ENCODE measurements around the gene MPST.
"Not testable (repeated sequence)": the region's sequence is repeated elsewhere in the genome, so short reads cannot be mapped to it uniquely, and the experiment has no call there.

MPST gene

GRCh38 chr22:36988075-36988832 is 31.3 kb upstream of the MPST start:
- TF ChIP-seq, protein P1, sequence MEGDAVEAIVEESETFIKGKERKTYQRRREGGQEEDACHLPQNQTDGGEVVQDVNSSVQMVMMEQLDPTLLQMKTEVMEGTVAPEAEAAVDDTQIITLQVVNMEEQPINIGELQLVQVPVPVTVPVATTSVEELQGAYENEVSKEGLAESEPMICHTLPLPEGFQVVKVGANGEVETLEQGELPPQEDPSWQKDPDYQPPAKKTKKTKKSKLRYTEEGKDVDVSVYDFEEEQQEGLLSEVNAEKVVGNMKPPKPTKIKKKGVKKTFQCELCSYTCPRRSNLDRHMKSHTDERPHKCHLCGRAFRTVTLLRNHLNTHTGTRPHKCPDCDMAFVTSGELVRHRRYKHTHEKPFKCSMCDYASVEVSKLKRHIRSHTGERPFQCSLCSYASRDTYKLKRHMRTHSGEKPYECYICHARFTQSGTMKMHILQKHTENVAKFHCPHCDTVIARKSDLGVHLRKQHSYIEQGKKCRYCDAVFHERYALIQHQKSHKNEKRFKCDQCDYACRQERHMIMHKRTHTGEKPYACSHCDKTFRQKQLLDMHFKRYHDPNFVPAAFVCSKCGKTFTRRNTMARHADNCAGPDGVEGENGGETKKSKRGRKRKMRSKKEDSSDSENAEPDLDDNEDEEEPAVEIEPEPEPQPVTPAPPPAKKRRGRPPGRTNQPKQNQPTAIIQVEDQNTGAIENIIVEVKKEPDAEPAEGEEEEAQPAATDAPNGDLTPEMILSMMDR (conservative IDR thresholded peaks at IDR 0.05; ENCODE audit: low read depth): no peak
- POLR2A ChIA-PET (ENCODE audit: low non-redundant PET): no interaction called here
- no peak overlapping the region for H3K27ac ChIP-seq
- no peak for DNase-seq (ENCODE audit: low spot score)
- CTCF ChIA-PET: no interaction called here

GRCh38 chr22:36989012-36989411 is 30.5 kb upstream of the MPST start:
- POLR2A ChIA-PET (ENCODE audit: low non-redundant PET); DNase-seq (ENCODE audit: low spot score); H3K27ac ChIP-seq; CTCF ChIA-PET: not testable (repeated sequence)

DNA sequence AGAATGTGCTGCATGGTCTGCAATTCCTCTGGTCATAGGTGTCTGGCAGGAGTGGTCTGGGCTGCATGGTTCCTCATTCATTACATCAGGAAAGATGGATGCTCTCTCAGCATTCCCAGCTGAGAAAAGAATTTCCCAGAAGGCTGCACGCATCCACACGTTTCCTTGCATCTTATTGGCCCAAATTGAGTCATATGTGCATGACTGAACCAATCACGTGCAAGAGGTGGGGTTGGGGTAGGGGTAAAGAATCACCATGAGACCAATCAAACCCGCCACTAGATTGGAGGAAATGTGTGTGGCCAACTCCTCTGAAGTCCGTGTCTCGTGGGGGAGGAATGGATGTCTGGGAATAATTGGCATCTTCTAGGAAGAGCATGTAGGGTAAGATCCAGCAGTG is 29.1 kb upstream of the MPST start:
- ChIA-PET POLR2A (ENCODE audit: low non-redundant PET) (no interaction called here), CTCF (no interaction called here)
- TF ChIP-seq, protein P1 (conservative IDR thresholded peaks at IDR 0.05; ENCODE audit: low read depth): no peak
- no peak overlapping the region for H3K27ac ChIP-seq
- no peak for DNase-seq (ENCODE audit: low spot score)

DNA sequence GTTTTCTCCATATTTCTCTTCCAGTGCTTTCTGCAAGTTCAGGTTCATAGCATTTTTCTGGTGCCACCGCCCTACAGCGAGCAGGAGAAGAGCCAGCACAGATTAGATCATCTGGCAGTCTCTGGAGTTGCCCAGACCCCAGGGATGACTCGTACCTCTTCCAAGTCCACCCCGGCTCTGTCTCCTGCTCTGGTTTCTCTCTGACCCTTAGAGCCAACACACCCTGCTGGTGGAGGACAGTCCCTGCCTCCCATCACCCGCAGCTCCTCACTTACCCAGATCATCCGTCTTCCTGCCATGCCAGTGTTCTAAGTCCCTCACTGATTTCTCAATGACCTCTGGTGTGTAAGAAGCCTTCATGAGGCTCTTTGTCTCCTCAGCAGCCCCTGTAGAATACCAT is 28.3 kb upstream of the MPST start:
- CTCF ChIA-PET: no interaction called here
- TF ChIP-seq, protein P1 (conservative IDR thresholded peaks at IDR 0.05; ENCODE audit: low read depth): no peak
- POLR2A ChIA-PET (ENCODE audit: low non-redundant PET): no interaction called here
- no peak for DNase-seq (ENCODE audit: low spot score)
- no peak overlapping the region for H3K27ac ChIP-seq

- POLR2A ChIA-PET (ENCODE audit: low non-redundant PET): no interaction called here
- CTCF ChIA-PET: no interaction called here
These were observed 21.8 kb upstream of the MPST start for GRCh38 chr22:36997746-36998145.

GRCh38 chr22:36998620-36999351 is 20.8 kb upstream of the MPST start:
- TF ChIP-seq, protein P1 (conservative IDR thresholded peaks at IDR 0.05; ENCODE audit: low read depth): no peak
- ChIA-PET CTCF (no interaction called here), POLR2A (ENCODE audit: low non-redundant PET) (no interaction called here)
- peak overlapping the region; percentile 44 for H3K27ac ChIP-seq
- DNase-seq (ENCODE audit: low spot score): peak; percentile 30

More at GRCh38 chr22:36997746-36998145, 21.8 kb upstream of the MPST start:
- H3K27ac ChIP-seq: no peak overlapping the region
- TF ChIP-seq, protein P1 (conservative IDR thresholded peaks at IDR 0.05; ENCODE audit: low read depth): no peak
- no peak for DNase-seq (ENCODE audit: low spot score)

DNA sequence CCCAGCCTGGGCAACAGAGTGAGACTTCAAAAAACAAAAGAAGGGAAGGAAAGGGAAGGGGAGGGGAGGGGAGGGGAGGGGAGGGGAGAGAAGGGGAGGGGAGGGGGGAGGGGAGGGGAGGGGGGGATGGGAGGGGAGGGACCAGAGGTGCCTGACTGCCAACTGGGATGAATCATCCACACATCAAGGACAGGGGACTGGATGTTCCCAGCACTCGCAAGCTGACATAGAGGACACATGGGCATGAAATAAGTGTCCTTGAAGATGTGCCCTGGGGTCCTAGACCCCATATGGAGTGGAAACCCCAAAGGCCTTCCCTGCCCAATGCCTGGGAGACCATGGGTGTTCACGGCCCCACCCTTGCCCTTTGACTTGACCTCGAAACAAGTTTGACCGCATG is 20.1 kb upstream of the MPST start:
- TF ChIP-seq, protein P1 (conservative IDR thresholded peaks at IDR 0.05; ENCODE audit: low read depth): no peak
- peak overlapping the region; percentile 44 for H3K27ac ChIP-seq
- ChIA-PET CTCF (no interaction called here), POLR2A (ENCODE audit: low non-redundant PET) (no interaction called here)
- peak; percentile 41 for DNase-seq (ENCODE audit: low spot score)
